Natural killer cell (primary cell): ENCODE data around the gene LRRTM3. TPM values are rescaled to one million over a fixed set of nuclear protein-coding genes. Genes with fewer than 3 reads are reported as not detected.

Source experiments
- ATAC-seq, 3 donors: fragments of 150-1000 bp in 2 of 3; fragments of 200-7000 bp in 1 of 3; cut with Tn5 transposase; 1 replicate in 1 of 3; 2 replicates in 2 of 3; pipeline ENCODE4 v1.10.0; 2021; ENCODE audit warnings: mild to moderate bottlenecking in 2 of 3, moderate library complexity in 2 of 3
- DNase-seq, 2 donors: peaks; one replicate each; pipeline versions ENCODE4 v3.0.0 to v3.0.0-alpha.2; 2013 to 2021; ENCODE audit warnings: mixed read lengths in 1 of 2
- H3K27ac ChIP-seq: one replicate; pipeline ENCODE4 v1.5.1; 2013; ENCODE audit warnings: mild to moderate bottlenecking, low read length
- H3K27me3 ChIP-seq: one replicate; pipeline ENCODE4 v1.6.1; 2013; ENCODE audit warnings: low read length; ENCODE audit not compliant: control insufficient read depth, insufficient read depth
- H3K36me3 ChIP-seq: one replicate; pipeline ENCODE4 v1.6.1; 2013; ENCODE audit warnings: low read length; ENCODE audit not compliant: control insufficient read depth, insufficient read depth
- H3K4me1 ChIP-seq: one replicate; pipeline ENCODE4 v1.6.1; 2013; ENCODE audit warnings: low read length; ENCODE audit not compliant: control insufficient read depth, insufficient read depth
- H3K4me3 ChIP-seq: one replicate; pipeline ENCODE4 v1.5.1; 2013; ENCODE audit warnings: low read length
- H3K9me3 ChIP-seq: one replicate; pipeline ENCODE4 v1.6.1; 2013; ENCODE audit warnings: low read length; ENCODE audit not compliant: control insufficient read depth, insufficient read depth
- H3K27ac Mint-ChIP-seq, 2 donors: one replicate each; pipeline ENCODE4 v1.8.0; 2022; ENCODE audit warnings: mild to moderate bottlenecking in 2 of 2, mixed read lengths in 2 of 2, moderate library complexity in 1 of 2
- H3K27me3 Mint-ChIP-seq, 2 donors: one replicate each; pipeline ENCODE4 v1.8.0; 2022; ENCODE audit warnings: low read depth in 2 of 2, mixed read lengths in 2 of 2
- H3K36me3 Mint-ChIP-seq: one replicate; pipeline ENCODE4 v1.8.0; 2022; ENCODE audit warnings: mixed read lengths
- H3K4me1 Mint-ChIP-seq, 2 donors: one replicate each; pipeline ENCODE4 v1.8.0; 2022; ENCODE audit warnings: mixed read lengths in 2 of 2
- H3K4me3 Mint-ChIP-seq: one replicate; pipeline ENCODE4 v1.8.0; 2022; ENCODE audit warnings: mild to moderate bottlenecking, moderate library complexity, mixed read lengths
- H3K9me3 Mint-ChIP-seq, 2 donors: one replicate each; pipeline ENCODE4 v1.8.0; 2022; ENCODE audit warnings: mixed read lengths in 2 of 2
- WGBS: methylation state at CpG from one replicate; pipeline ENCODE4 v1.1.7; 2013; ENCODE audit warnings: missing lambda C conversion rate; ENCODE audit not compliant: insufficient coverage; 5-methylcytosine and 5-hydroxymethylcytosine counted together
- intact Hi-C: fragments of 100-400 bp; cut with micrococcal nuclease; formaldehyde crosslinking; loops from one replicate; pipeline ENCODE4 v1.14.2; 2022
- total RNA-seq, 4 donors: library from RNA; stranded (reverse); fragments of 120-200 nt in 1 of 4; gene quantifications; one replicate each; pipeline versions ENCODE4 v1.2.3 to v1.2.4, GENCODE V29; 2013 to 2022
- TF ChIP-seq, protein P1 (sequence below): fragments of 200-600 bp; IDR thresholded peaks from one replicate; pipeline ENCODE4 v1.8.0; 2022; ENCODE audit warnings: antibody characterized with exemption

Gene LRRTM3
- total RNA-seq, 3 donors from 2014 or later (not counting 1 experiment from before 2014, with no cell fraction given), result not detected

DNA sequence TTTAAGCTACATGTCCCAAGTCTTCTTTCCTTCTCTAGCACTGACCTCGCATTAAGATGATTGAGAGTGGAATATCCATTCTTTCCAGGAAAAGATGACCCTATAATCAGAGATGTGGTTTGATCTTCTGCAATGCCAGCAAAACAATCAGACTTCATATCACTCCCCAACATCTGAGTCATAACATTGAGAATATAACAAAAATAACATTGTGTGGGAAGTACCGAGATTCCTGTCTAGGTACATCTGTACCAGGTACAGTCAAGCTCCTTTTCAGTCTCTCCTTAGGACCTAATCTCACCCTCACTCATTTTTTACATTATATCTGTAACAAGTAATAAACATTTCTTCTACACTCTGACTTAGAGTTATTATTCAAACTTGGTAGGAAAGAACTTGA, 201.6 kb downstream of the LRRTM3 start:
- Mint-ChIP-seq H3K27me3 (no peaks in the 10 kb centered on the region), H3K9me3 (peaks cover 0 to 6% of the 10 kb centered on the region in 2 donors), H3K27ac (no peak overlapping the region), H3K4me1 (no peaks in the 10 kb centered on the region), H3K36me3 (no peaks in the 10 kb centered on the region), H3K4me3 (no peak overlapping the region)
- Histone ChIP-seq H3K4me3 (no peak overlapping the region), H3K9me3 (no peaks in the 10 kb centered on the region), H3K27me3 (no peaks in the 10 kb centered on the region), H3K4me1 (no peaks in the 10 kb centered on the region), H3K36me3 (no peaks in the 10 kb centered on the region), H3K27ac (no peak overlapping the region)
- TF ChIP-seq, protein P1, sequence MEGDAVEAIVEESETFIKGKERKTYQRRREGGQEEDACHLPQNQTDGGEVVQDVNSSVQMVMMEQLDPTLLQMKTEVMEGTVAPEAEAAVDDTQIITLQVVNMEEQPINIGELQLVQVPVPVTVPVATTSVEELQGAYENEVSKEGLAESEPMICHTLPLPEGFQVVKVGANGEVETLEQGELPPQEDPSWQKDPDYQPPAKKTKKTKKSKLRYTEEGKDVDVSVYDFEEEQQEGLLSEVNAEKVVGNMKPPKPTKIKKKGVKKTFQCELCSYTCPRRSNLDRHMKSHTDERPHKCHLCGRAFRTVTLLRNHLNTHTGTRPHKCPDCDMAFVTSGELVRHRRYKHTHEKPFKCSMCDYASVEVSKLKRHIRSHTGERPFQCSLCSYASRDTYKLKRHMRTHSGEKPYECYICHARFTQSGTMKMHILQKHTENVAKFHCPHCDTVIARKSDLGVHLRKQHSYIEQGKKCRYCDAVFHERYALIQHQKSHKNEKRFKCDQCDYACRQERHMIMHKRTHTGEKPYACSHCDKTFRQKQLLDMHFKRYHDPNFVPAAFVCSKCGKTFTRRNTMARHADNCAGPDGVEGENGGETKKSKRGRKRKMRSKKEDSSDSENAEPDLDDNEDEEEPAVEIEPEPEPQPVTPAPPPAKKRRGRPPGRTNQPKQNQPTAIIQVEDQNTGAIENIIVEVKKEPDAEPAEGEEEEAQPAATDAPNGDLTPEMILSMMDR, result no peak
- ATAC-seq, result no peak
- intact Hi-C loops, result no loop called here
- WGBS, result no CpG with 5 or more reads among the region's 2 CpGs
- DNase-seq, result no peak

DNA sequence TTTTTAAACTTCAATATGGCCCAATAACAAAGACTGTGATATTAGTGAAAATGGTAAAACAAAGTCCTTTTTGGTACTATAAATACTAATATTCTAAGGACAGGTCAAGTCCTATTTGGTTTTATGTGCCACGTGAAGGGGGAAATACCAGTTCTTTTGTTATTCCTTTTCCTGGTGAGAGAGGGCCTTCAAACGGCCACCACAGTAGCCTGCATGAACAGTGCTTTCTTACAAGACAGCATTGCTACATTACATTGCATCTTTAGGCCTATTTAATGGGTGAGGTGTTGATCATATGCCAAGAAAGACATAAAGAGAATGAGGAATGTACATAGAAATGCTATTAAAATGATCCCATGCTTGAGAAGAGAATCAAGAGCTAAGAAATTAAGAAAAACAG, 214.8 kb downstream of the LRRTM3 start:
- H3K27ac ChIP-seq, result no peak overlapping the region
- Mint-ChIP-seq H3K27me3 (no peaks in the 10 kb centered on the region), H3K4me1 (no peaks in the 10 kb centered on the region), H3K27ac (no peak overlapping the region), H3K9me3 (peaks cover 3 to 12% of the 10 kb centered on the region in 2 donors), H3K36me3 (no peaks in the 10 kb centered on the region), H3K4me3 (no peak overlapping the region)
- H3K36me3 ChIP-seq, result no peaks in the 10 kb centered on the region
- TF ChIP-seq, protein P1, result no peak
- intact Hi-C loops, result no loop called here
- DNase-seq, result no peak
- no peak overlapping the region for H3K4me3 ChIP-seq
- no peaks in the 10 kb centered on the region for H3K4me1 ChIP-seq
- ATAC-seq, result no peak
- no peaks in the 10 kb centered on the region for H3K9me3 ChIP-seq
- no CpG with 5 or more reads among the region's 2 CpGs for WGBS
- H3K27me3 ChIP-seq, result no peaks in the 10 kb centered on the region

DNA sequence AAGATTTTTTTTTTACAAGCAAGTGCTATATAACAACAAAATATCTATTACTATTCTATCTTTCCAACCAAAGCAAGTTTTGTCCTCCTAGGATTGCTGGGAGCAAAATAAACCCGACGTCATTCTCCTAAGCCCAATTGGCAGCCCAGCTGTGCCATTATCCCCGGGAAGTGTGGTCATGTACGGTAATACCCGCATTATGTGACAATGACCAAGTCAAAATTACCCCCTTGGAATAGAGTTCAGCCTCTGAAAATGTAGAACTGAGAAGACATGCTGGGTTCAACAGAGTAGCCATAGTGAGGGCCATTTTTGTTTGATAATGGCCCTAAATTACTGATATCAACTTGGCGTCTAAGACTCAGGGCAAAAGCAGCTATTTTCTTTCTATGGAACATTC, 215.5 kb downstream of the LRRTM3 start:
- Mint-ChIP-seq H3K36me3 (no peaks in the 10 kb centered on the region), H3K4me3 (no peak overlapping the region), H3K9me3 (peaks cover 6 to 13% of the 10 kb centered on the region in 2 donors), H3K4me1 (no peaks in the 10 kb centered on the region), H3K27ac (no peak overlapping the region), H3K27me3 (no peaks in the 10 kb centered on the region)
- ATAC-seq (no peak), DNase-seq (no peak)
- no peak overlapping the region for H3K27ac ChIP-seq
- intact Hi-C loops, result no loop called here
- H3K4me3 ChIP-seq, result no peak overlapping the region
- H3K9me3 ChIP-seq, result no peaks in the 10 kb centered on the region
- H3K36me3 ChIP-seq, result no peaks in the 10 kb centered on the region
- WGBS, result 79% methylated on average over 6 of the region's 6 CpGs
- TF ChIP-seq, protein P1, result no peak
- no peaks in the 10 kb centered on the region for H3K27me3 ChIP-seq
- H3K4me1 ChIP-seq, result no peaks in the 10 kb centered on the region

DNA sequence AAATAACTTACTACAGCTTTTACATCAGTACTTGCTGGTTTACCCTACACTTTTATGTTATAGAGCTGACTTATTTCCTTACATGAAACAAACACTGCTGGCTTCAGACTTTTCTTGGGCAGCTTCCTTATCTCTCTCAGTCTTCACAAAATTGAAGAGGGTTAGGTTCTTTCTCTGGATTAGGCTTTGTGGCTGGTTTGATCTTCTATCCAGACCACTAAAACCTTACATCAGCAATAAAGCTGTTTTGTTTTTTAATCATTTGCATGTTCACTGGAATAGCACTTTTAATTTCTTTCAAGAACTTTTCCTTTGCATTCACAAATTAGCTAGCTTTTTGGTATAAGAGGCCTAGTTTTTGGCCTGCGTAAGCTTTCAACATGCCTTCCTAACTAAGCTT, 218.7 kb downstream of the LRRTM3 start:
- H3K27ac Mint-ChIP-seq, result no peak overlapping the region
- Histone ChIP-seq H3K36me3 (no peaks in the 10 kb centered on the region), H3K9me3 (no peaks in the 10 kb centered on the region), H3K27me3 (no peaks in the 10 kb centered on the region), H3K27ac (no peak overlapping the region), H3K4me3 (no peak overlapping the region), H3K4me1 (no peaks in the 10 kb centered on the region)
- DNase-seq (no peak), ATAC-seq (no peak)
- no peaks in the 10 kb centered on the region for H3K27me3 Mint-ChIP-seq
- intact Hi-C loops, result no loop called here
- H3K9me3 Mint-ChIP-seq, result peaks cover 6 to 8% of the 10 kb centered on the region in 2 donors
- TF ChIP-seq, protein P1, result no peak
- 100% methylated on average over 1 of the region's 1 CpG for WGBS
- H3K4me1 Mint-ChIP-seq, result no peaks in the 10 kb centered on the region
- no peak overlapping the region for H3K4me3 Mint-ChIP-seq
- H3K36me3 Mint-ChIP-seq, result peaks cover 7% of the 10 kb centered on the region
